H1 (cell line): ENCODE data around the gene GP5. TPM values are rescaled to one million over a fixed set of nuclear protein-coding genes. Genes with fewer than 3 reads are reported as not detected.

Experiments used
- CTCF ChIA-PET: fragments of 300-600 bp; sonication (Branson Sonifier 250); formaldehyde crosslinking; loops from one replicate; lab custom pipeline; 2021; ENCODE audit not compliant: partially characterized antibody; lab: Charles Lee
- POLR2A ChIA-PET: fragments of 300-600 bp; sonication (Branson Sonifier 250); formaldehyde crosslinking; loops from one replicate; lab custom pipeline; 2021; ENCODE audit warnings: inconsistent platforms; ENCODE audit not compliant: partially characterized antibody; lab: Charles Lee
- DNase-seq, 2 experiments: peaks; one replicate each; pipeline versions ENCODE4 v3.0.0 to v3.0.0-alpha.2; 2010 to 2022; ENCODE audit warnings: low spot score in 2 of 2, low read depth in 1 of 2, mixed read lengths in 1 of 2
- FAIRE-seq: peaks from 2 replicates; lab custom pipeline; 2011; peaks lifted over from hg19 to GRCh38; lab: Jason Lieb, UNC
- H2AFZ ChIP-seq: 2 replicates; pipeline ENCODE4 v1.8.1; 2012; ENCODE audit warnings: low read length, inconsistent platforms
- H2AK5ac ChIP-seq: 2 replicates; pipeline ENCODE4 v1.6.1; 2013; ENCODE audit warnings: low read depth, low read length
- H2BK120ac ChIP-seq: replicated peaks from 2 replicates; pipeline ENCODE3; 2013; ENCODE audit warnings: low read depth, low read length, inconsistent platforms
- H2BK12ac ChIP-seq: 2 replicates; pipeline ENCODE4 v1.6.1; 2013; ENCODE audit warnings: low read depth, low read length
- H2BK15ac ChIP-seq: 2 replicates; pipeline ENCODE4 v1.6.1; 2013; ENCODE audit warnings: low read length
- H2BK20ac ChIP-seq: 2 replicates; pipeline ENCODE4 v1.6.1; 2013; ENCODE audit warnings: low read length
- H2BK5ac ChIP-seq: 2 replicates; pipeline ENCODE4 v1.6.1; 2013; ENCODE audit warnings: low read depth, low read length
- H3K14ac ChIP-seq: 2 replicates; pipeline ENCODE4 v1.6.1; 2013; ENCODE audit warnings: inconsistent platforms; ENCODE audit not compliant: insufficient read length
- H3K18ac ChIP-seq: 2 replicates; pipeline ENCODE4 v1.6.1; 2013; ENCODE audit warnings: low read length; ENCODE audit errors: extremely low read depth
- H3K23ac ChIP-seq: 2 replicates; pipeline ENCODE4 v1.6.1; 2013; ENCODE audit warnings: inconsistent platforms; ENCODE audit not compliant: insufficient read length
- H3K23me2 ChIP-seq: 2 replicates; pipeline ENCODE4 v1.6.1; 2013; ENCODE audit warnings: low read depth, low read length
- H3K27ac ChIP-seq: 2 replicates; pipeline ENCODE4 v1.6.1; 2011; ENCODE audit warnings: low read depth, low read length, inconsistent platforms
- H3K27me3 ChIP-seq, 4 experiments: replicated peaks in 1 of 4; 1 replicate in 1 of 4; 2 replicates in 3 of 4; pipeline versions ENCODE4 v1.6.1 to v1.8.1; 2011 to 2013; ENCODE audit warnings: low read length in 3 of 4, mild to moderate bottlenecking in 3 of 4, inconsistent platforms in 2 of 4, mixed read lengths in 2 of 4, moderate library complexity in 1 of 4; ENCODE audit not compliant: control insufficient read depth in 3 of 4, insufficient read depth in 3 of 4; ENCODE audit errors: extremely low read depth in 1 of 4
- H3K36me3 ChIP-seq, 4 experiments: 2 replicates each; pipeline versions ENCODE4 v1.6.1 to v1.8.1; 2011 to 2013; ENCODE audit warnings: mild to moderate bottlenecking in 4 of 4, low read length in 3 of 4, moderate library complexity in 2 of 4, control low read depth in 1 of 4, inconsistent platforms in 1 of 4; ENCODE audit not compliant: insufficient read depth in 4 of 4, control insufficient read depth in 2 of 4
- H3K4ac ChIP-seq: replicated peaks from 2 replicates; pipeline ENCODE3; 2013; ENCODE audit warnings: low read length, low read depth, mixed read lengths, inconsistent platforms; ENCODE audit not compliant: insufficient read length
- H3K4me1 ChIP-seq, 4 experiments: replicated peaks in 1 of 4; 1 replicate in 1 of 4; 2 replicates in 3 of 4; pipeline versions ENCODE4 v1.6.1 to v1.8.1; 2011 to 2013; ENCODE audit warnings: low read length in 3 of 4, inconsistent platforms in 2 of 4, mixed read lengths in 1 of 4; ENCODE audit not compliant: insufficient read depth in 4 of 4, control insufficient read depth in 3 of 4
- H3K4me2 ChIP-seq, 2 experiments: 2 replicates each; pipeline versions ENCODE4 v1.6.1 to v1.8.1; 2011 to 2013; ENCODE audit warnings: low read depth in 2 of 2, low read length in 2 of 2, control low read depth in 1 of 2, inconsistent platforms in 1 of 2, mild to moderate bottlenecking in 1 of 2; ENCODE audit not compliant: insufficient read depth in 1 of 2
- H3K4me3 ChIP-seq, 4 experiments: fragments of 200-600, 300-600 bp in 1 of 4; sonication (generic), shearing (Covaris generic), sonication (Bioruptor Twin) in 1 of 4; 2 replicates each; pipeline versions ENCODE4 v1.5.1 to v1.8.1; 2011 to 2016; ENCODE audit warnings: low read length in 4 of 4, low read depth in 3 of 4, control low read depth in 2 of 4, inconsistent platforms in 2 of 4, mild to moderate bottlenecking in 2 of 4, mixed read lengths in 1 of 4, moderate library complexity in 1 of 4; ENCODE audit not compliant: insufficient read depth in 2 of 4; ENCODE audit errors: extremely low read depth in 1 of 4
- H3K56ac ChIP-seq: replicated peaks from 2 replicates; pipeline ENCODE3; 2013; ENCODE audit warnings: low read depth, mild to moderate bottlenecking, mixed read lengths, low read length, inconsistent platforms; ENCODE audit not compliant: insufficient read length
- H3K79me1 ChIP-seq: 2 replicates; pipeline ENCODE4 v1.6.1; 2013; ENCODE audit warnings: low read depth, low read length, control low read depth
- H3K79me2 ChIP-seq, 2 experiments: 2 replicates each; pipeline versions ENCODE4 v1.6.1 to v1.8.1; 2012 to 2013; ENCODE audit warnings: low read length in 2 of 2, mild to moderate bottlenecking in 2 of 2, inconsistent platforms in 1 of 2; ENCODE audit not compliant: insufficient read depth in 2 of 2, control insufficient read depth in 1 of 2
- H3K9ac ChIP-seq, 4 experiments: replicated peaks in 1 of 4; 1 replicate in 1 of 4; 2 replicates in 3 of 4; pipeline versions ENCODE4 v1.6.1 to v1.8.1; 2011 to 2013; ENCODE audit warnings: low read depth in 3 of 4, low read length in 3 of 4, control low read depth in 2 of 4, mild to moderate bottlenecking in 2 of 4, moderate library complexity in 2 of 4, inconsistent platforms in 1 of 4; ENCODE audit errors: extremely low read depth in 1 of 4
- H3K9me3 ChIP-seq, 2 experiments: 2 replicates each; pipeline versions ENCODE4 v1.6.1 to v1.8.1; 2012 to 2013; ENCODE audit warnings: mild to moderate bottlenecking in 2 of 2, moderate library complexity in 2 of 2, control low read depth in 1 of 2, inconsistent platforms in 1 of 2, low read depth in 1 of 2, low read length in 1 of 2, mixed read lengths in 1 of 2; ENCODE audit not compliant: insufficient read depth in 2 of 2
- H4K20me1 ChIP-seq, 2 experiments: replicated peaks in 1 of 2; 2 replicates each; pipeline versions ENCODE3 to v1.8.1; 2011 to 2013; ENCODE audit warnings: inconsistent platforms in 2 of 2, low read length in 2 of 2, mild to moderate bottlenecking in 1 of 2; ENCODE audit not compliant: insufficient read depth in 2 of 2, control insufficient read depth in 1 of 2
- H4K5ac ChIP-seq: 2 replicates; pipeline ENCODE4 v1.6.1; 2013; ENCODE audit warnings: low read length, low read depth, mixed read lengths, inconsistent platforms; ENCODE audit not compliant: insufficient read length
- H4K8ac ChIP-seq: 2 replicates; pipeline ENCODE4 v1.8.0; 2013; ENCODE audit warnings: mild to moderate bottlenecking, moderate library complexity, low read length, inconsistent platforms; ENCODE audit not compliant: insufficient read depth; ENCODE audit errors: extremely low read depth
- H4K91ac ChIP-seq: replicated peaks from 2 replicates; pipeline ENCODE3; 2013; ENCODE audit warnings: low read length, mixed read lengths, inconsistent platforms; ENCODE audit not compliant: insufficient read length
- ASH2L ChIP-seq: fragments of 200-600, 300-600 bp; sonication (generic); IDR thresholded peaks from one replicate; pipeline ENCODE4 v1.7.1; 2017; ENCODE audit warnings: low read length
- CBX5 ChIP-seq: fragments of 300-800, 300-1000 bp; sonication (generic); IDR thresholded peaks from 2 replicates; pipeline ENCODE4 v1.7.1; 2016; ENCODE audit warnings: antibody characterized with exemption, low read length, low read depth
- CHD1 ChIP-seq: IDR thresholded peaks from 2 replicates; pipeline ENCODE4 v1.6.1; 2012; ENCODE audit warnings: low read depth, low read length, improper control_type of control experiment
- CHD2 ChIP-seq: IDR thresholded peaks from 2 replicates; pipeline ENCODE4 v1.6.1; 2012; ENCODE audit warnings: low read length, improper control_type of control experiment
- CREB1 ChIP-seq: IDR thresholded peaks from 2 replicates; pipeline ENCODE4 v1.6.1; 2012; ENCODE audit warnings: inconsistent platforms
- CTBP2 ChIP-seq: IDR thresholded peaks from 2 replicates; pipeline ENCODE4 v1.7.0; 2011; ENCODE audit warnings: borderline replicate concordance, mild to moderate bottlenecking, moderate library complexity, mixed read lengths, low read length; ENCODE audit not compliant: insufficient read depth, insufficient read length
- HDAC2 ChIP-seq, 2 experiments: fragments of 300-600 bp in 1 of 2; sonication (generic) in 1 of 2; IDR thresholded peaks; 2 replicates each; pipeline ENCODE4 v1.6.1; 2011 to 2012; ENCODE audit warnings: low read depth in 2 of 2, low read length in 2 of 2, mild to moderate bottlenecking in 2 of 2, moderate library complexity in 2 of 2, borderline replicate concordance in 1 of 2, inconsistent platforms in 1 of 2
- NANOG ChIP-seq: IDR thresholded peaks from 2 replicates; pipeline ENCODE4 v1.6.1; 2011; ENCODE audit warnings: low read length, low read depth, mild to moderate bottlenecking, inconsistent platforms; ENCODE audit not compliant: insufficient read depth, poor library complexity, severe bottlenecking
- PHF8 ChIP-seq: fragments of 200-600 bp; sonication (generic); conservative IDR thresholded peaks from 2 replicates; pipeline ENCODE4 v1.7.1; 2012; ENCODE audit warnings: low read depth, mild to moderate bottlenecking, inconsistent platforms, low read length, moderate library complexity
- RBBP5 ChIP-seq: IDR thresholded peaks from 2 replicates; pipeline ENCODE4 v1.7.1; 2012; ENCODE audit warnings: low read depth, mild to moderate bottlenecking, inconsistent platforms, low read length, moderate library complexity, borderline replicate concordance
- RNF2 ChIP-seq: fragments of 200-900, 300-1000 bp; sonication (generic); IDR thresholded peaks from 2 replicates; pipeline ENCODE4 v1.7.1; 2016; ENCODE audit warnings: borderline replicate concordance, low read depth, mild to moderate bottlenecking, antibody characterized with exemption, low read length; ENCODE audit not compliant: poor library complexity, severe bottlenecking; ENCODE audit errors: missing control alignments
- SAP30 ChIP-seq: fragments of 300-600 bp; sonication (generic); IDR thresholded peaks from 2 replicates; pipeline ENCODE4 v1.7.1; 2012; ENCODE audit warnings: low read length, moderate library complexity, mild to moderate bottlenecking, inconsistent platforms; ENCODE audit not compliant: insufficient read depth, insufficient replicate concordance
- SP1 ChIP-seq: IDR thresholded peaks from 2 replicates; pipeline ENCODE4 v1.6.1; 2011; ENCODE audit warnings: low read depth, low read length
- SRF ChIP-seq: IDR thresholded peaks from 2 replicates; pipeline ENCODE4 v1.6.1; 2011; ENCODE audit warnings: mild to moderate bottlenecking, low read depth, low read length, moderate library complexity
- WGBS, 2 experiments: shearing (Covaris generic) in 1 of 2; methylation state at CpG; one replicate each; pipeline versions ENCODE4 v1.1.6 to v1.1.7; 2013 to 2015; ENCODE audit warnings: low lambda C conversion rate in 2 of 2, mixed read lengths in 2 of 2, inconsistent platforms in 1 of 2, low coverage in 1 of 2, missing lambda C conversion rate in 1 of 2; ENCODE audit not compliant: insufficient replicate concordance in 2 of 2, insufficient coverage in 1 of 2, insufficient read length in 1 of 2; ENCODE audit errors: extremely low coverage in 1 of 2, missing lambda C conversion rate in 1 of 2; 5-methylcytosine and 5-hydroxymethylcytosine counted together
- polyA plus RNA-seq, 7 experiments: library from polyadenylated mRNA; depleted of rRNA in 3 of 7; stranded (reverse) in 5 of 7; unstranded in 2 of 7; fragments of >200 nt in 5 of 7; fragments of 200-250 nt in 2 of 7; gene quantifications; 1 replicate in 5 of 7; 2 replicates in 1 of 7; 4 replicates in 1 of 7; pipeline versions ENCODE4 v1.2.1 to v1.2.3, GENCODE V29; 2011 to 2013; ENCODE audit warnings: missing spikeins in 2 of 7, mixed read lengths in 2 of 7
- total RNA-seq: library from RNA; stranded (reverse); fragmentation: NEBNext Ultra II Directional; extraction: Animal tissue kit (Norgen Biotek cat#: 25700); gene quantifications from 2 replicates; pipeline ENCODE4 v1.2.1, GENCODE V29; 2021

Gene GP5
- total and polyA plus RNA-seq, 2 of the 8 experiments (the other 6 are each of a cell fraction or from before 2014, with no cell fraction given): 0.13 to 0.14 TPM

GRCh38 chr3:194425399-194425798 is 26.3 kb upstream of the GP5 start:
- Histone ChIP-seq H3K79me2 (no peaks in the 10 kb centered on the region), H2BK15ac (no peak overlapping the region), H4K20me1 (no peaks in the 10 kb centered on the region), H3K56ac (no peak overlapping the region), H2AFZ (no peak overlapping the region), H3K36me3 (peaks cover 8 to 56% (median 31%) of the 10 kb centered on the region in 4 experiments; a peak in 7 of 8 replicates), H3K4me2 (no peak overlapping the region), H2BK5ac (no peak overlapping the region), H3K9me3 (no peaks in the 10 kb centered on the region), H3K27ac (no peak overlapping the region), H3K4me1 (no peaks in the 10 kb centered on the region; a peak in 1 of 7 replicates), H4K91ac (no peak overlapping the region), H3K14ac (no peak overlapping the region), H2AK5ac (no peak overlapping the region), H2BK20ac (no peak overlapping the region), H3K23ac (no peak overlapping the region), H3K9ac (no peak overlapping the region), H3K23me2 (no peaks in the 10 kb centered on the region), H2BK120ac (no peak overlapping the region), H3K27me3 (no peaks in the 10 kb centered on the region), H3K4ac (no peak overlapping the region), H3K79me1 (no peaks in the 10 kb centered on the region), H4K5ac (no peak overlapping the region), H3K18ac (no peak overlapping the region), H3K4me3 (no peak overlapping the region), H2BK12ac (no peak overlapping the region), H4K8ac (no peak overlapping the region)
- CTCF ChIA-PET: no interaction called here
- no peak for FAIRE-seq
- POLR2A ChIA-PET: interaction anchor here (0.9 kb wide), 1 partner anchor 16 kb away, joined by 3 read pairs; no protein-coding TSS in a partner anchor
- 95% methylated on average over 4 of the region's 4 CpGs; no CpG with 5 or more reads in 1 of the 2 experiments for WGBS, 2 experiments
- no peak for DNase-seq
- TF ChIP-seq CBX5: no peak
- TF ChIP-seq PHF8: no peak
- TF ChIP-seq NANOG: no peak
- TF ChIP-seq SP1: no peak
- TF ChIP-seq ASH2L: no peak
- TF ChIP-seq CREB1: no peak
- TF ChIP-seq CHD1: no peak
- no peak for TF ChIP-seq CTBP2
- no peak for TF ChIP-seq RNF2
- TF ChIP-seq RBBP5: no peak
- TF ChIP-seq HDAC2 (IDR thresholded peaks at IDR 0.05; ENCODE audit: borderline replicate concordance in 1 of 2, low read depth in 2 of 2, low read length in 2 of 2): no peak
- no peak for TF ChIP-seq SRF
- TF ChIP-seq CHD2: no peak
- TF ChIP-seq SAP30: no peak
